SK-N-SH (cell line): ENCODE data around the gene SPON1. TPM values are rescaled to one million over a fixed set of nuclear protein-coding genes. Genes with fewer than 3 reads are reported as not detected.
A peak's percentile ranks its signal among the peaks of the same experiment; 100 is the strongest.

Experiments
- CTCF ChIA-PET: fragments of 300-600, 350-600 bp; formaldehyde crosslinking; extraction: SDS; loops from one replicate; lab custom pipeline; 2021; lab: Yijun Ruan, JAX
- POLR2A ChIA-PET: fragments of 350-600 bp; sonication (Branson Sonifier 250); formaldehyde crosslinking; extraction: SDS; loops from one replicate; lab custom pipeline; 2020; ENCODE audit warnings: antibody characterized with exemption, inconsistent platforms; lab: Yijun Ruan, JAX
- DNase-seq: peaks from one replicate; pipeline ENCODE4 v3.0.0; 2012
- H2AFZ ChIP-seq: fragments of 200-600 bp; sonication (generic); 2 replicates; pipeline ENCODE4 v1.8.1; 2016; ENCODE audit warnings: antibody characterized with exemption, mild to moderate bottlenecking, low read depth
- H3F3A ChIP-seq: fragments of 200-600 bp; sonication (generic); replicated peaks from 2 replicates; pipeline ENCODE3; 2016; ENCODE audit warnings: antibody characterized with exemption, mild to moderate bottlenecking; ENCODE audit not compliant: insufficient read depth
- H3K27ac ChIP-seq, 2 experiments: fragments of 200-500 bp in 1 of 2; fragments of 200-600 bp in 1 of 2; sonication (Bioruptor generic) in 1 of 2; sonication (generic), shearing (Covaris generic) in 1 of 2; 2 replicates each; pipeline versions ENCODE4 v1.5.1 to v1.6.1; 2014 to 2016; ENCODE audit warnings: low read depth in 2 of 2, inconsistent platforms in 1 of 2, low read length in 1 of 2, mild to moderate bottlenecking in 1 of 2, mixed read lengths in 1 of 2
- H3K27me3 ChIP-seq: fragments of 200-600 bp; sonication (generic), shearing (Covaris generic); 2 replicates; pipeline ENCODE4 v1.6.1; 2016; ENCODE audit warnings: mixed run types; ENCODE audit not compliant: insufficient read depth
- H3K36me3 ChIP-seq, 2 experiments: fragments of 200-500 bp in 1 of 2; fragments of 200-600 bp in 1 of 2; sonication (Bioruptor generic) in 1 of 2; sonication (generic) in 1 of 2; replicated peaks in 1 of 2; 2 replicates each; pipeline versions ENCODE3 to v1.5.1; 2014 to 2016; ENCODE audit warnings: low read length in 1 of 2, mild to moderate bottlenecking in 1 of 2; ENCODE audit not compliant: insufficient read depth in 2 of 2, control insufficient read depth in 1 of 2
- H3K4me1 ChIP-seq, 2 experiments: fragments of 200-500 bp in 1 of 2; fragments of 200-600 bp in 1 of 2; sonication (Bioruptor generic) in 1 of 2; sonication (generic), shearing (Covaris generic) in 1 of 2; 2 replicates each; pipeline versions ENCODE4 v1.5.1 to v1.6.1; 2014 to 2016; ENCODE audit warnings: low read depth in 1 of 2, low read length in 1 of 2, mixed run types in 1 of 2; ENCODE audit not compliant: insufficient read depth in 2 of 2, control insufficient read depth in 1 of 2
- H3K4me2 ChIP-seq: fragments of 200-600 bp; sonication (generic), shearing (Covaris generic); 2 replicates; pipeline ENCODE4 v1.6.1; 2017; ENCODE audit warnings: mixed run types
- H3K4me3 ChIP-seq, 2 experiments: fragments of 200-500 bp in 1 of 2; fragments of 200-600 bp in 1 of 2; sonication (Bioruptor generic) in 1 of 2; sonication (generic), shearing (Covaris generic) in 1 of 2; 2 replicates each; pipeline versions ENCODE4 v1.5.1 to v1.8.1; 2014 to 2016; ENCODE audit warnings: low read depth in 2 of 2, inconsistent platforms in 1 of 2, low read length in 1 of 2, mild to moderate bottlenecking in 1 of 2, mixed read lengths in 1 of 2, moderate library complexity in 1 of 2
- H3K79me2 ChIP-seq: fragments of 200-600 bp; sonication (generic); 2 replicates; pipeline ENCODE4 v1.8.1; 2017; ENCODE audit warnings: mild to moderate bottlenecking; ENCODE audit not compliant: insufficient read depth
- H3K9ac ChIP-seq: fragments of 200-600 bp; sonication (generic); 2 replicates; pipeline ENCODE4 v1.6.1; 2017; ENCODE audit warnings: mixed run types
- H3K9me2 ChIP-seq: fragments of 200-600 bp; sonication (generic); 2 replicates; pipeline ENCODE4 v1.6.1; 2017; ENCODE audit warnings: mixed run types
- H3K9me3 ChIP-seq: fragments of 200-600 bp; sonication (generic); 2 replicates; pipeline ENCODE4 v1.6.1; 2017; ENCODE audit warnings: mixed run types, mild to moderate bottlenecking, moderate library complexity
- H4K20me1 ChIP-seq: fragments of 200-600 bp; sonication (generic); 2 replicates; pipeline ENCODE4 v1.6.1; 2017; ENCODE audit warnings: mild to moderate bottlenecking, mixed run types; ENCODE audit not compliant: insufficient read depth
- CHD2 ChIP-seq: fragments of 150-350 bp; IDR thresholded peaks from 2 replicates; pipeline ENCODE4 v1.6.1; 2018; ENCODE audit warnings: low read length; ENCODE audit not compliant: partially characterized antibody
- CTCF ChIP-seq: fragments of 200-600 bp; sonication (generic); IDR thresholded peaks from 2 replicates; pipeline ENCODE4 v1.6.1; 2017; ENCODE audit warnings: antibody characterized with exemption, mild to moderate bottlenecking, moderate library complexity
- EP300 ChIP-seq, 2 experiments: IDR thresholded peaks; 2 replicates each; pipeline versions ENCODE4 v1.4.0 to v1.6.1; 2012; ENCODE audit warnings: borderline replicate concordance in 1 of 2, low read depth in 1 of 2, low read length in 1 of 2
- FOSL2 ChIP-seq: IDR thresholded peaks from 2 replicates; pipeline ENCODE4 v1.4.0; 2012; ENCODE audit warnings: low read depth, mild to moderate bottlenecking, moderate library complexity, borderline replicate concordance
- FOXJ3 ChIP-seq: sonication (generic); formaldehyde crosslinking; IDR thresholded peaks from 2 replicates; pipeline ENCODE4 v1.5.1; 2020; ENCODE audit warnings: mild to moderate bottlenecking, missing genetic modification reagents
- IRF3 ChIP-seq: fragments of 150-350 bp; IDR thresholded peaks from 2 replicates; pipeline ENCODE4 v1.6.1; 2016; ENCODE audit warnings: mild to moderate bottlenecking, low read depth, low read length
- MAX ChIP-seq: IDR thresholded peaks from 2 replicates; pipeline ENCODE4 v1.4.0; 2012; ENCODE audit warnings: low read depth
- NRF1 ChIP-seq: IDR thresholded peaks from 2 replicates; pipeline ENCODE4 v1.6.1; 2012; ENCODE audit warnings: low read depth, mild to moderate bottlenecking, low read length
- RFX5 ChIP-seq: IDR thresholded peaks from 2 replicates; pipeline ENCODE4 v1.6.1; 2012; ENCODE audit warnings: mild to moderate bottlenecking, improper control_type of control experiment, low read length
- SMC3 ChIP-seq: IDR thresholded peaks from 2 replicates; pipeline ENCODE4 v1.6.1; 2012; ENCODE audit warnings: low read depth, low read length, improper control_type of control experiment
- YY1 ChIP-seq: IDR thresholded peaks from 2 replicates; pipeline ENCODE4 v1.4.0; 2012; ENCODE audit warnings: low read depth, mild to moderate bottlenecking
- WGBS: methylation state at CpG from one replicate; pipeline ENCODE4 v1.1.6; 2017; ENCODE audit warnings: low lambda C conversion rate; 5-methylcytosine and 5-hydroxymethylcytosine counted together
- polyA plus RNA-seq, 3 experiments: library from polyadenylated mRNA; depleted of rRNA; stranded (reverse); fragments of >200 nt; gene quantifications; 2 replicates each; pipeline ENCODE4 v1.2.3, GENCODE V29; 2012
- TF ChIP-seq, protein P1 (sequence below): IDR thresholded peaks from 2 replicates; pipeline ENCODE4 v1.4.0; 2012; ENCODE audit warnings: low read depth, borderline replicate concordance

The SPON1 gene
- polyA plus RNA-seq, 1 of the 3 experiments (the other 2 are of a cell fraction): not detected

DNA sequence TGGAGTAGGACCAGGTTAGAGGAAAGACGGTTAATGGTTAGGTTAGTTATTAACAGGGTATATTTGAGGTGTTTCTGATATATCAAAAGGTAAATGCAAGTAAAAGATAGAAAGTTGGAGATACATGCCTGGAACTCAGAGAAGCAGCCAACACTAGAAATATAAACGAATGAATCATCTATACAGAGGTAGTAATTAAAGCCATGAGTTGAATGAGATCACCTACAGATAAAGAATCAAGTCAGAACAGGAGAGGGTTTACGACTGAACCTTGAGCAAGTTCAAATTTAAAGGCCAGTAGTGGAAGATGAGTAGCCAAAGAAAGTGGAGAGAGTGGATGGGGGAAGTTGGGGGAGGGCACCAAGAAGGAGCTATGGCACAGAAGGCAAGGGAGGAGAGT lies 73.9 kb downstream of the SPON1 start:
- TF ChIP-seq EP300 (IDR thresholded peaks at IDR 0.05; ENCODE audit: borderline replicate concordance in 1 of 2, low read depth in 1 of 2, low read length in 1 of 2) (no peak), CHD2 (no peak), FOXJ3 (no peak), RFX5 (no peak)
- Histone ChIP-seq H3K27me3 (no peaks in the 10 kb centered on the region), H3K9me2 (no peaks in the 10 kb centered on the region), H3K27ac (no peak overlapping the region), H3K36me3 (no peaks in the 10 kb centered on the region), H3F3A (no peaks in the 10 kb centered on the region), H3K9me3 (no peaks in the 10 kb centered on the region), H3K79me2 (no peaks in the 10 kb centered on the region), H3K9ac (no peak overlapping the region), H2AFZ (no peak overlapping the region), H3K4me2 (no peak overlapping the region), H3K4me3 (no peak overlapping the region), H3K4me1 (no peaks in the 10 kb centered on the region), H4K20me1 (no peaks in the 10 kb centered on the region)
- no peak for DNase-seq
- POLR2A ChIA-PET: no interaction called here
- CTCF ChIA-PET: no interaction called here
- 10% methylated on average over 3 of the region's 3 CpGs for WGBS

GRCh38 chr11:14041040-14041439 lies 78.5 kb downstream of the SPON1 start:
- Histone ChIP-seq H3F3A (no peaks in the 10 kb centered on the region), H4K20me1 (no peaks in the 10 kb centered on the region), H3K4me1 (no peaks in the 10 kb centered on the region), H3K27me3 (no peaks in the 10 kb centered on the region), H3K79me2 (no peaks in the 10 kb centered on the region), H2AFZ (no peak overlapping the region), H3K36me3 (no peaks in the 10 kb centered on the region), H3K9ac (no peak overlapping the region), H3K9me2 (no peaks in the 10 kb centered on the region), H3K9me3 (no peaks in the 10 kb centered on the region), H3K4me3 (no peak overlapping the region), H3K4me2 (no peak overlapping the region), H3K27ac (no peak overlapping the region)
- TF ChIP-seq MAX: no peak
- TF ChIP-seq CTCF: peak; percentile 22; the same call in 1 of the 2 replicates
- no peak for TF ChIP-seq NRF1
- TF ChIP-seq SMC3: no peak
- no peak for TF ChIP-seq IRF3
- no peak for TF ChIP-seq YY1
- TF ChIP-seq, protein P1, sequence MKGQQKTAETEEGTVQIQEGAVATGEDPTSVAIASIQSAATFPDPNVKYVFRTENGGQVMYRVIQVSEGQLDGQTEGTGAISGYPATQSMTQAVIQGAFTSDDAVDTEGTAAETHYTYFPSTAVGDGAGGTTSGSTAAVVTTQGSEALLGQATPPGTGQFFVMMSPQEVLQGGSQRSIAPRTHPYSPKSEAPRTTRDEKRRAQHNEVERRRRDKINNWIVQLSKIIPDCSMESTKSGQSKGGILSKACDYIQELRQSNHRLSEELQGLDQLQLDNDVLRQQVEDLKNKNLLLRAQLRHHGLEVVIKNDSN: no peak
- TF ChIP-seq FOSL2: no peak
- no peak for DNase-seq
- ChIA-PET CTCF (interaction anchor here (0.6 kb wide), 1 partner anchor 192 kb away, joined by 3 read pairs; no protein-coding TSS in a partner anchor), POLR2A (no interaction called here)
- WGBS: 16% methylated on average over 4 of the region's 4 CpGs
